Measurements from ENCODE around the gene AFAP1L1. TPM values are rescaled to one million over a fixed set of nuclear protein-coding genes. Genes with fewer than 3 reads are reported as not detected.

The AFAP1L1 gene
- total RNA-seq, 4 donors from 2014 or later: 10.3 to 20.6 (median 14.0) TPM

DNA sequence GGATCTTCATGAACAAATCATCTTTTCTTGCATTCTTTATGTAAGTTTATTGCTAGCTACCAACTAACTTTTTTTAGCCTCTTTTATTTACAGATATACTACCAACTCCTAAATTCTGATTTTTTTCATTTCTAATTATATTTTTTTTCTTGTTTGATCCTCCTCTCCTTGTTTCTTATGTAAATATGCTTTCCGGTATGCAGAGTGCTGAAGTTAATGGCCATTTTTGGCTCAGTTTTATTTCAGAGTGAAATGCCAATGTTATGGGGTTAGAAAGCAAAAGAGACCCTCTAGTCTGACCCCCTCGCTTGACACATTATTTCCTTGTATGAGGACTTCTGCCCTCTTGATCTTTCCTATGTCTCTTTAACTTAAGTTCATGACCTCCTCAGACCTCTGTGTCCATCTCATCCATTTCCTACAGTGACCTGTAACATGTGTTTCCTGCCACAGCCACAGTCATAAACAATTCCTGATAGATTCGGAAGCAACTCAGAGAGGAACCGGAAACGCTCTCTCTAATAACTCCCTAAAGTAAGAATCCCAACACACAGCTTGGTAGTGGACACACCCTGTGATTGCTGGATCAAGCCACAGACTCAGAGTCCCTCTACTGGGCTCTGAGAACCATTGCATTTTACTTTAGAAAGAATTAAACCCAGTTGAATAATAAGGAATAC, 42.9 kb upstream of the AFAP1L1 start:
- WGBS, 2 donors (ENCODE audit: low coverage in 1 of 2): 20 to 36% methylated on average over 4 to 5 of the region's 5 CpGs
- Histone ChIP-seq H3K36me3 (peaks cover 0 to 8% of the 10 kb centered on the region in 2 donors), H3K27ac (peak overlapping the region in 3 of 4 donors; percentile 38 to 62 (median 48)), H3K4me3 (no peak overlapping the region), H3K27me3 (no peaks in the 10 kb centered on the region), H3K9me3 (no peaks in the 10 kb centered on the region), H3K4me1 (peaks cover 0 to 22% (median 6%) of the 10 kb centered on the region in 3 donors)
- peak; percentile 96 for ATAC-seq
- no peak for TF ChIP-seq POLR2A (IDR thresholded peaks at IDR 0.05)
- peak; percentile 59 for TF ChIP-seq POLR2AphosphoS5 (IDR thresholded peaks at IDR 0.05)
- TF ChIP-seq EP300 (IDR thresholded peaks at IDR 0.05): no peak
- TF ChIP-seq, protein P1, sequence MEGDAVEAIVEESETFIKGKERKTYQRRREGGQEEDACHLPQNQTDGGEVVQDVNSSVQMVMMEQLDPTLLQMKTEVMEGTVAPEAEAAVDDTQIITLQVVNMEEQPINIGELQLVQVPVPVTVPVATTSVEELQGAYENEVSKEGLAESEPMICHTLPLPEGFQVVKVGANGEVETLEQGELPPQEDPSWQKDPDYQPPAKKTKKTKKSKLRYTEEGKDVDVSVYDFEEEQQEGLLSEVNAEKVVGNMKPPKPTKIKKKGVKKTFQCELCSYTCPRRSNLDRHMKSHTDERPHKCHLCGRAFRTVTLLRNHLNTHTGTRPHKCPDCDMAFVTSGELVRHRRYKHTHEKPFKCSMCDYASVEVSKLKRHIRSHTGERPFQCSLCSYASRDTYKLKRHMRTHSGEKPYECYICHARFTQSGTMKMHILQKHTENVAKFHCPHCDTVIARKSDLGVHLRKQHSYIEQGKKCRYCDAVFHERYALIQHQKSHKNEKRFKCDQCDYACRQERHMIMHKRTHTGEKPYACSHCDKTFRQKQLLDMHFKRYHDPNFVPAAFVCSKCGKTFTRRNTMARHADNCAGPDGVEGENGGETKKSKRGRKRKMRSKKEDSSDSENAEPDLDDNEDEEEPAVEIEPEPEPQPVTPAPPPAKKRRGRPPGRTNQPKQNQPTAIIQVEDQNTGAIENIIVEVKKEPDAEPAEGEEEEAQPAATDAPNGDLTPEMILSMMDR (IDR thresholded peaks at IDR 0.05): peak; percentile 52 to 88 (median 80)

DNA sequence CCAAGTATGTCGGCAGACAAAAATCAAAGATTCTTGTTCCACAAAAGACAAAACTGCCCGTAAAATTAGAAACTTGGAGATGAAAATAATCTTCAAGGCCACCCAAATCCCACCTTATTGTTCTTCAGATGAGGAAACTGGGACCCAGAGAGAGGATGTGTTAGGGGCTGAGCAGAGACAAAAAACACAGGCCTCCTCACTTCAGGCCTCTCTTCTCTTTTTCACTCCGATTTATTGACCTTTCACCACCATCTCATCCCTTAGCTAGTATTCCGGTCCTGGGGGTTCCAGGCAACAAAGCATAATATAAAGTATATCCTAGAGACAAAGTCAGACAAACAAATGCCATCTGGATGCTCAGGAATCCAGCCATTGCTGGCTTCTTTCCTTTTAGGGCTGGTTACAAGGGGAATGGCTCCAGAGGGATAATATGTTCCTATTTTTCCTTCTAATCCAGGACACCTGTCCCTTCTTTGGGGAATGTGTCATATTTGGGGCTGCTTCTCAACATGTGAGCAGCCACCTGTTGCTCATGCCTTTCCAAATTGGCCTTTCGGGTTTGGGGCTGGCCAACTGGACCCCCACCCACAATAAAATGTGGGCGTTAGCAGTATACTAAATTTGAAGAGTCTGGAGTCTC, 42.2 kb upstream of the AFAP1L1 start:
- no peak for ATAC-seq
- Histone ChIP-seq H3K36me3 (peaks cover 0 to 15% of the 10 kb centered on the region in 2 donors), H3K27me3 (no peaks in the 10 kb centered on the region), H3K9me3 (no peaks in the 10 kb centered on the region), H3K27ac (peak overlapping the region in 3 of 4 donors; percentile 34 to 62 (median 43)), H3K4me1 (peaks cover 0 to 22% (median 6%) of the 10 kb centered on the region in 3 donors), H3K4me3 (no peak overlapping the region)
- 28 to 32% methylated on average over 4 to 6 of the region's 6 CpGs for WGBS, 2 donors (ENCODE audit: low coverage in 1 of 2)
- TF ChIP-seq, protein P1 (IDR thresholded peaks at IDR 0.05): no peak
- no peak for TF ChIP-seq POLR2AphosphoS5 (IDR thresholded peaks at IDR 0.05)
- no peak for TF ChIP-seq EP300 (IDR thresholded peaks at IDR 0.05)
- TF ChIP-seq POLR2A (IDR thresholded peaks at IDR 0.05): no peak

DNA sequence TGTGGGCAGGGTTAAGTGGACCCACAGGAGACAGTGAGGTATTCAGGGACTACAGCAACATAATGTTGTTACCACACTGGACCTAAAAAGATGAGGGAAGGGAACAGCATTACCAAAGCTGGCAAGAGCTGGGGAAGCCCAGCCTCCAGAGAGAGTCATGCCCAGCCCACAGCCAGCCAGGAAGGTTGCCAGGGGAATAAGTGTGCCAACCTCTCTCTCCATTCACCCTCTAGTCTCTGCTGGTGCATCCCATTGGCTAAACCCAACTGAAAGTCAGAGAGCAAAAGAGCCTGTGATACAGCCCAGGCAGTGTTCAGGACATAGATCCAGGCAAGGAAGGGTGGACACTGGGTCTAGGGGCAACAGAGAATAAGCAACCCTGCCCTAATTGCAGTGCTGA, 35.8 kb upstream of the AFAP1L1 start:
- Histone ChIP-seq H3K4me3 (no peak overlapping the region), H3K27me3 (no peaks in the 10 kb centered on the region), H3K36me3 (peaks cover 0 to 64% of the 10 kb centered on the region in 2 donors), H3K9me3 (no peaks in the 10 kb centered on the region), H3K27ac (no peak overlapping the region), H3K4me1 (no peaks in the 10 kb centered on the region)
- TF ChIP-seq, protein P1 (IDR thresholded peaks at IDR 0.05): no peak
- no peak for TF ChIP-seq POLR2A (IDR thresholded peaks at IDR 0.05)
- TF ChIP-seq EP300 (IDR thresholded peaks at IDR 0.05): no peak
- no peak for TF ChIP-seq POLR2AphosphoS5 (IDR thresholded peaks at IDR 0.05)
- no peak for ATAC-seq

DNA sequence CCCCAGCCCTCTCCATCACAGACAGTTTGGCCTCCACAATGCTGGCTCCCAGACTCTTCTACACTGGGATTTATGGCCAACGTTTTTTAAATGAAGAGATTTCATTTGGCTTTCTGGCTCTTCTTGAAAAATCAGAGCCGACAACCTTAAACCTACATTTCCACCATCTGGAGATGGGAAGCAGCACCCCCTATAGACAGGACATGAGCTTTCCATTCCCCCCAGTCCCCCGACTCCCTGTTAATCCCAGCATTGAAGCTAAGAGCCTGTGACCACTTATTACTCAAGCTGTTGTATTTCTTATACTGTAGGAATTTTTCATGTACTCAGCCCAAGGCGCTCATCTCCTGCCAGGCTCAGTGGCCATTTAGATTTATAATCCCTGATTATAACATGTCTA, 34.0 kb upstream of the AFAP1L1 start:
- Histone ChIP-seq H3K4me3 (no peak overlapping the region), H3K27ac (no peak overlapping the region), H3K4me1 (no peaks in the 10 kb centered on the region), H3K36me3 (peaks cover 0 to 82% of the 10 kb centered on the region in 2 donors), H3K9me3 (no peaks in the 10 kb centered on the region), H3K27me3 (no peaks in the 10 kb centered on the region)
- WGBS, 2 donors (ENCODE audit: low coverage in 1 of 2): 41 to 42% methylated on average over 3 to 4 of the region's 4 CpGs
- no peak for TF ChIP-seq POLR2AphosphoS5 (IDR thresholded peaks at IDR 0.05)
- TF ChIP-seq POLR2A (IDR thresholded peaks at IDR 0.05): no peak
- TF ChIP-seq EP300 (IDR thresholded peaks at IDR 0.05): no peak
- TF ChIP-seq, protein P1 (IDR thresholded peaks at IDR 0.05): no peak
- ATAC-seq: no peak

DNA sequence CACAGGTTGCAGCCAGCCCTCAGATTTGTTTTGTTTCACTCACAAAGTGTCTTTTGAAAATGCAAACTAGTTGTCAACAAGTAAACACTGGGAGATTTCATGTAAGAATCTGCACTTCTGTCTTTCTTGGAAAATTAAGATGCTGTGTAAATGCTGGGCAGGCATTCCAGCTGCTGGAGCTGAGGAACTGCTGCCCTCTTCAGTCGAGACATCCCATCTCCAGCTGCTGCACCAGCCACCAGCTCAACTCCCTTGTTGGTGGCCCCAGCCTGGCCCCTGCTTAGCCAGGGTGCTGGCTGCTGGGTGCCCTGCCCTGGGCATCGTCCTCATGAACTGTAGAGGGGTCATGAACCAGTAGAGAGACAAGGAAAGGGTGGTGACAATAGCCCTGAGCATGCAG, 33.1 kb upstream of the AFAP1L1 start:
- TF ChIP-seq POLR2AphosphoS5 (IDR thresholded peaks at IDR 0.05) (no peak), POLR2A (IDR thresholded peaks at IDR 0.05) (no peak), EP300 (IDR thresholded peaks at IDR 0.05) (no peak)
- TF ChIP-seq, protein P1 (IDR thresholded peaks at IDR 0.05): no peak
- H3K4me1 ChIP-seq: no peaks in the 10 kb centered on the region
- peak; percentile 16 for ATAC-seq
- H3K27ac ChIP-seq: no peak overlapping the region
- H3K27me3 ChIP-seq: no peaks in the 10 kb centered on the region
- 80% methylated on average over 1 of the region's 2 CpGs; no CpG with 5 or more reads in 1 of the 2 donors for WGBS, 2 donors (ENCODE audit: low coverage in 1 of 2)
- H3K4me3 ChIP-seq: no peak overlapping the region
- H3K36me3 ChIP-seq: peaks cover 0 to 84% of the 10 kb centered on the region in 2 donors
- H3K9me3 ChIP-seq: no peaks in the 10 kb centered on the region
